HepG2 (cell line): ENCODE measurements around the gene AGBL3. TPM values are rescaled to one million over a fixed set of nuclear protein-coding genes. Genes with fewer than 3 reads are reported as not detected.

ENCODE experiments used
- ATRX ChIP-seq: sonication (generic); formaldehyde crosslinking; IDR thresholded peaks from 2 replicates; pipeline ENCODE4 v1.4.0; 2020; ENCODE audit warnings: missing genetic modification reagents, borderline replicate concordance
- DMTF1 ChIP-seq: sonication (generic); formaldehyde crosslinking; IDR thresholded peaks from 2 replicates; pipeline ENCODE4 v1.4.0; 2020; ENCODE audit warnings: mild to moderate bottlenecking, missing genetic modification reagents
- ESRRA ChIP-seq: sonication (generic); formaldehyde crosslinking; IDR thresholded peaks from 2 replicates; pipeline ENCODE4 v1.5.1; 2020; ENCODE audit warnings: mild to moderate bottlenecking, low read depth, missing genetic modification reagents
- HNRNPH1 ChIP-seq: fragments of 200-400 bp; formaldehyde crosslinking; optimal IDR thresholded peaks from 2 replicates; pipeline ENCODE3; 2017; ENCODE audit warnings: mild to moderate bottlenecking, low read depth, low read length
- HOXD1 ChIP-seq: sonication (generic); formaldehyde crosslinking; IDR thresholded peaks from 2 replicates; pipeline ENCODE4 v1.5.0; 2020; ENCODE audit warnings: missing genetic modification reagents
- KDM5A ChIP-seq: fragments of 200-600 bp; sonication (generic); IDR thresholded peaks from 2 replicates; pipeline ENCODE4 v1.7.0; 2018; ENCODE audit warnings: antibody characterized with exemption, mild to moderate bottlenecking, low read length, borderline replicate concordance
- MIER3 ChIP-seq: IDR thresholded peaks from 2 replicates; pipeline ENCODE4 v1.6.1; 2016; ENCODE audit warnings: missing compliant biosample characterization, borderline replicate concordance
- NFYC ChIP-seq: IDR thresholded peaks from 2 replicates; pipeline ENCODE4 v1.6.1; 2016; ENCODE audit warnings: missing genetic modification reagents, missing compliant biosample characterization
- POLR2A ChIP-seq, 2 experiments: IDR thresholded peaks; 2 replicates each; pipeline ENCODE4 v1.6.1; 2011; ENCODE audit warnings: low read depth in 2 of 2, low read length in 2 of 2, mild to moderate bottlenecking in 1 of 2, moderate library complexity in 1 of 2; ENCODE audit not compliant: insufficient read depth in 1 of 2
- RBAK ChIP-seq: sonication (generic); formaldehyde crosslinking; IDR thresholded peaks from 2 replicates; pipeline ENCODE4 v1.5.1; 2020; ENCODE audit warnings: mild to moderate bottlenecking, missing genetic modification reagents
- SRY ChIP-seq: sonication (generic); formaldehyde crosslinking; IDR thresholded peaks from 2 replicates; pipeline ENCODE4 v1.8.0; 2022; ENCODE audit warnings: mild to moderate bottlenecking, missing genetic modification reagents
- ZKSCAN8 ChIP-seq: IDR thresholded peaks from 2 replicates; pipeline ENCODE4 v1.6.1; 2016; ENCODE audit warnings: borderline replicate concordance, missing genetic modification reagents, missing compliant biosample characterization
- ZNF232 ChIP-seq: sonication (generic); formaldehyde crosslinking; IDR thresholded peaks from 2 replicates; pipeline ENCODE4 v1.4.0; 2020; ENCODE audit warnings: missing genetic modification reagents, borderline replicate concordance
- ZNF296 ChIP-seq: sonication (generic); formaldehyde crosslinking; conservative IDR thresholded peaks from 2 replicates; pipeline ENCODE4 v1.5.0; 2020; ENCODE audit warnings: mild to moderate bottlenecking, missing genetic modification reagents
- ZNF562 ChIP-seq: sonication (generic); formaldehyde crosslinking; IDR thresholded peaks from 2 replicates; pipeline ENCODE4 v1.8.0; 2022; ENCODE audit warnings: missing genetic modification reagents, borderline replicate concordance
- ZNF674 ChIP-seq: sonication (generic); formaldehyde crosslinking; IDR thresholded peaks from 2 replicates; pipeline ENCODE4 v1.5.0; 2020; ENCODE audit warnings: low read depth, mild to moderate bottlenecking, missing genetic modification reagents
- ZNF788 ChIP-seq: sonication (generic); formaldehyde crosslinking; IDR thresholded peaks from 2 replicates; pipeline ENCODE4 v1.5.0; 2020; ENCODE audit warnings: mild to moderate bottlenecking, missing genetic modification reagents, borderline replicate concordance
- polyA plus RNA-seq, 8 experiments: library from polyadenylated mRNA; depleted of rRNA in 3 of 8; stranded (reverse) in 7 of 8; unstranded in 1 of 8; fragments of >200 nt; fragmentation: Illumina TruSeq in 4 of 8; extraction: Trizol in 4 of 8; gene quantifications; 2 replicates each; pipeline versions ENCODE4 v1.2.1 to v1.2.3, GENCODE V29; 2011 to 2016; ENCODE audit warnings: low read depth in 4 of 8, missing spikeins in 1 of 8, mixed read lengths in 1 of 8; ENCODE audit not compliant: insufficient read depth in 1 of 8
- total RNA-seq, 5 experiments: library from RNA; depleted of rRNA; stranded (reverse); fragments of >200 nt; fragmentation: Illumina TruSeq; extraction: Trizol; gene quantifications; 2 replicates each; pipeline ENCODE4 v1.2.3, GENCODE V29; 2016; ENCODE audit warnings: low read depth in 1 of 5
- TF ChIP-seq, protein P1 (sequence below): sonication (generic); formaldehyde crosslinking; IDR thresholded peaks from 2 replicates; pipeline ENCODE4 v1.4.0; 2020; ENCODE audit warnings: missing genetic modification reagents
- TF ChIP-seq, protein P2 (sequence below): sonication (generic); formaldehyde crosslinking; IDR thresholded peaks from 2 replicates; pipeline ENCODE4 v1.5.0; 2020; ENCODE audit warnings: missing genetic modification reagents, mild to moderate bottlenecking, borderline replicate concordance
- TF ChIP-seq, protein P3 (sequence below): sonication (generic); formaldehyde crosslinking; IDR thresholded peaks from 2 replicates; pipeline ENCODE4 v1.5.0; 2020; ENCODE audit warnings: mild to moderate bottlenecking, low read depth, missing genetic modification reagents, borderline replicate concordance
- TF ChIP-seq, protein P4 (sequence below): sonication (generic); formaldehyde crosslinking; IDR thresholded peaks from 2 replicates; pipeline ENCODE4 v1.4.0; 2020; ENCODE audit warnings: mild to moderate bottlenecking, low read depth, missing genetic modification reagents

Gene AGBL3
- total and polyA plus RNA-seq, 2 of the 13 experiments (the other 11 are each of a cell fraction or from before 2014, with no cell fraction given), result 2.2 to 7.2 TPM

GRCh38 chr7:135170274-135170997, 184.1 kb downstream of the AGBL3 start, which contains the start of gene CYREN (continued):
- TF ChIP-seq, protein P1, sequence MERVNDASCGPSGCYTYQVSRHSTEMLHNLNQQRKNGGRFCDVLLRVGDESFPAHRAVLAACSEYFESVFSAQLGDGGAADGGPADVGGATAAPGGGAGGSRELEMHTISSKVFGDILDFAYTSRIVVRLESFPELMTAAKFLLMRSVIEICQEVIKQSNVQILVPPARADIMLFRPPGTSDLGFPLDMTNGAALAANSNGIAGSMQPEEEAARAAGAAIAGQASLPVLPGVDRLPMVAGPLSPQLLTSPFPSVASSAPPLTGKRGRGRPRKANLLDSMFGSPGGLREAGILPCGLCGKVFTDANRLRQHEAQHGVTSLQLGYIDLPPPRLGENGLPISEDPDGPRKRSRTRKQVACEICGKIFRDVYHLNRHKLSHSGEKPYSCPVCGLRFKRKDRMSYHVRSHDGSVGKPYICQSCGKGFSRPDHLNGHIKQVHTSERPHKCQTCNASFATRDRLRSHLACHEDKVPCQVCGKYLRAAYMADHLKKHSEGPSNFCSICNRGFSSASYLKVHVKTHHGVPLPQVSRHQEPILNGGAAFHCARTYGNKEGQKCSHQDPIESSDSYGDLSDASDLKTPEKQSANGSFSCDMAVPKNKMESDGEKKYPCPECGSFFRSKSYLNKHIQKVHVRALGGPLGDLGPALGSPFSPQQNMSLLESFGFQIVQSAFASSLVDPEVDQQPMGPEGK, result peak; percentile 60; the same call in 1 of the 2 replicates
- TF ChIP-seq, protein P2, sequence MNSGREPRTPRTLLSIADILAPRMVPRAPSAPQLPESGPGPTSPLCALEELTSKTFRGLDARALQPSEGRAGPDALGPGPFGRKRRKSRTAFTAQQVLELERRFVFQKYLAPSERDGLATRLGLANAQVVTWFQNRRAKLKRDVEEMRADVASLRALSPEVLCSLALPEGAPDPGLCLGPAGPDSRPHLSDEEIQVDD (CRISPR knock-in tag), result no peak
- TF ChIP-seq, protein P3, sequence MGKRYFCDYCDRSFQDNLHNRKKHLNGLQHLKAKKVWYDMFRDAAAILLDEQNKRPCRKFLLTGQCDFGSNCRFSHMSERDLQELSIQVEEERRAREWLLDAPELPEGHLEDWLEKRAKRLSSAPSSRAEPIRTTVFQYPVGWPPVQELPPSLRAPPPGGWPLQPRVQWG (CRISPR knock-in tag), result no peak
- TF ChIP-seq, protein P4, sequence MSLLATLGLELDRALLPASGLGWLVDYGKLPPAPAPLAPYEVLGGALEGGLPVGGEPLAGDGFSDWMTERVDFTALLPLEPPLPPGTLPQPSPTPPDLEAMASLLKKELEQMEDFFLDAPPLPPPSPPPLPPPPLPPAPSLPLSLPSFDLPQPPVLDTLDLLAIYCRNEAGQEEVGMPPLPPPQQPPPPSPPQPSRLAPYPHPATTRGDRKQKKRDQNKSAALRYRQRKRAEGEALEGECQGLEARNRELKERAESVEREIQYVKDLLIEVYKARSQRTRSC (CRISPR knock-in tag), result peak; percentile 48; the same call in 1 of the 2 replicates
- no peak for TF ChIP-seq HNRNPH1
- TF ChIP-seq MIER3 (CRISPR knock-in tag), result peak; percentile 71
- TF ChIP-seq ATRX, result no peak
- TF ChIP-seq ZNF232 (CRISPR knock-in tag), result no peak; the same call in 1 of the 2 replicates
- TF ChIP-seq RBAK (CRISPR knock-in tag), result no peak
- TF ChIP-seq ZNF562 (CRISPR knock-in tag), result no peak
- peak; percentile 37 for TF ChIP-seq NFYC
- TF ChIP-seq ZNF788 (CRISPR knock-in tag), result peak; percentile 71; the same call in 1 of the 2 replicates
- peak; percentile 71 to 78 for TF ChIP-seq POLR2A (IDR thresholded peaks at IDR 0.05; ENCODE audit: insufficient read depth in 1 of 2, low read depth in 2 of 2, low read length in 2 of 2)
- no peak for TF ChIP-seq ZNF674 (CRISPR knock-in tag)
- peak; percentile 60; the same call in 1 of the 2 replicates for TF ChIP-seq KDM5A
- peak; percentile 84 for TF ChIP-seq SRY
- peak; percentile 30; the same call in 1 of the 2 replicates for TF ChIP-seq ESRRA (CRISPR knock-in tag)
- peak; percentile 92; the same call in 1 of the 2 replicates for TF ChIP-seq HOXD1 (CRISPR knock-in tag)
- TF ChIP-seq DMTF1, result 0 out of 2 replicates have a peak, but pooled peaks have one; percentile 14
- TF ChIP-seq ZNF296 (CRISPR knock-in tag), result 0 out of 2 replicates have a peak, but pooled peaks have one; percentile 59
- peak; percentile 57 for TF ChIP-seq ZKSCAN8 (CRISPR knock-in tag)
